ENCODE measurements around the gene NME4.
A peak's percentile ranks its signal among the peaks of the same experiment; 100 is the strongest.
"Not testable (repeated sequence)": the region's sequence is repeated elsewhere in the genome, so short reads cannot be mapped to it uniquely, and the experiment has no call there.

The NME4 gene

DNA sequence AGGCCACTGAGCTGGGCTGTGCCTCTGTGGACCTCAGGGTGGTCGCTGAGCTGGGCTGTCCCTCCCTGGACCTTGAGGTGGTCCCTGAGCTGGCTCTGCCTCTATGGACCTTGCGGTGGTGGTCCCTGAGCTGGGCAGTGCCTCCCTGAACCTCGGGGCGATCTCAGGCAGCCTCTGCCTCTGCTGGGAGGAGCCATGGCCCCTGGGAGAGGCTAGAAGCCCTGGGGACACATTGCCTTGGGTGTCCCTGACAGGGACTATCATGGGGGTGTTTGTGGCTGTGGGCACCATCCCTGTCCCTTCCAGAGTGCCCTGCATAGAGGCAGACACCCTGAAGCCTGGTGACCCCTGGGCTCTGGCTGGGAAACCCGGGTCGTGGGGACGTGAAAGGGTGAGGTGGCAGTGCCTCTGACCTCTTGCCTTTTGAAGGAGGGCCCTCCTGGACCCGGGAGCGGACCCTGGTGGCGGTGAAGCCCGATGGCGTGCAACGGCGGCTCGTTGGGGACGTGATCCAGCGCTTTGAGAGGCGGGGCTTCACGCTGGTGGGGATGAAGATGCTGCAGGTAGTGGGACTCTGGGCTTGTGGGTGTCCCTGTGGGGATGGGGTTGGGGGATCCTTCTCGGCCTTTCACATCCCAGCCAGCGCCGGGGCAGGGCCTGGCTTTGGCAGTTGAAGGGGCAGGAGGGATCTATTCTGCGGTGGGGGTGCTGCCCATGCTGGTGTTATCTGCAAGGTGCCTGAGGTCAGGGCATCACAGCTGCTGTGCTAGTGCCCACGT, 1.8 kb downstream of the NME4 start:
- DNase-seq, result no peak

DNA sequence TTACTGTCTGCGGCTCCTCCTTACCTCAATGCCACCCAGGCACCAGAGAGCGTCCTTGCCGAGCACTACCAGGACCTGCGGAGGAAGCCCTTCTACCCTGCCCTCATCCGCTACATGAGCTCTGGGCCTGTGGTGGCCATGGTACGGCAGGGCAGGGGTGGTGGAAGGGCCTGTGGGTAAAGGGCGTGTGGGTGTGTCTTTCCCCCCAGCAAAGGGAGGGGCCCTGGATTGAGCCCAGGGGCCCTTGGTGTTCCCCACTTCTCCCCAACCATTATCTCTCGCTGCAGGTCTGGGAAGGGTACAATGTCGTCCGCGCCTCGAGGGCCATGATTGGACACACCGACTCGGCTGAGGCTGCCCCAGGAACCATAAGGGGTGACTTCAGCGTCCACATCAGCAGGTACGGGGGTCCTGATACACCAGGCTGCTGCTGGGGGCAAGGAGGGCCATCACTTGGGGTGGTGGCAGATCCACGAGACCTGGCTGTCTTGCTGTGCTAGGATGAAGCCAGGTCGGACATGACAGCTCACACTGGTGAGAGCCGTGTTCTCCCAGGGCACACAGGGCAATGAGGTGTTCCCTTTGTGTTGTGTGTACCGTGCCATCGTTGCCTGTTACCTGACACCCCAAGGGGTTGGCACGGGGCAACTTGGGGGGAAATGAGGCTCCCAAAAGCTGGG, 2.5 kb downstream of the NME4 start:
- DNase-seq, result no peak

DNA sequence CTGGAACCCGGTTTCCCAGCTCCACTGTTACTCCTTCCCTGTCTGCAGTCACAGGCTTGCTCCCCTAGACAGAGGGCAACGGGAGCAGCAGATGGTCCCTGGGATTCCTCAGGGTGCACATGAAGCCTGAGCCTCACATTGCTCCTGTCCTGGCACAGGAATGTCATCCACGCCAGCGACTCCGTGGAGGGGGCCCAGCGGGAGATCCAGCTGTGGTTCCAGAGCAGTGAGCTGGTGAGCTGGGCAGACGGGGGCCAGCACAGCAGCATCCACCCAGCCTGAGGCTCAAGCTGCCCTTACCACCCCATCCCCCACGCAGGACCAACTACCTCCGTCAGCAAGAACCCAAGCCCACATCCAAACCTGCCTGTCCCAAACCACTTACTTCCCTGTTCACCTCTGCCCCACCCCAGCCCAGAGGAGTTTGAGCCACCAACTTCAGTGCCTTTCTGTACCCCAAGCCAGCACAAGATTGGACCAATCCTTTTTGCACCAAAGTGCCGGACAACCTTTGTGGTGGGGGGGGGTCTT, 3.1 kb downstream of the NME4 start:
- DNase-seq, result no peak

DNA sequence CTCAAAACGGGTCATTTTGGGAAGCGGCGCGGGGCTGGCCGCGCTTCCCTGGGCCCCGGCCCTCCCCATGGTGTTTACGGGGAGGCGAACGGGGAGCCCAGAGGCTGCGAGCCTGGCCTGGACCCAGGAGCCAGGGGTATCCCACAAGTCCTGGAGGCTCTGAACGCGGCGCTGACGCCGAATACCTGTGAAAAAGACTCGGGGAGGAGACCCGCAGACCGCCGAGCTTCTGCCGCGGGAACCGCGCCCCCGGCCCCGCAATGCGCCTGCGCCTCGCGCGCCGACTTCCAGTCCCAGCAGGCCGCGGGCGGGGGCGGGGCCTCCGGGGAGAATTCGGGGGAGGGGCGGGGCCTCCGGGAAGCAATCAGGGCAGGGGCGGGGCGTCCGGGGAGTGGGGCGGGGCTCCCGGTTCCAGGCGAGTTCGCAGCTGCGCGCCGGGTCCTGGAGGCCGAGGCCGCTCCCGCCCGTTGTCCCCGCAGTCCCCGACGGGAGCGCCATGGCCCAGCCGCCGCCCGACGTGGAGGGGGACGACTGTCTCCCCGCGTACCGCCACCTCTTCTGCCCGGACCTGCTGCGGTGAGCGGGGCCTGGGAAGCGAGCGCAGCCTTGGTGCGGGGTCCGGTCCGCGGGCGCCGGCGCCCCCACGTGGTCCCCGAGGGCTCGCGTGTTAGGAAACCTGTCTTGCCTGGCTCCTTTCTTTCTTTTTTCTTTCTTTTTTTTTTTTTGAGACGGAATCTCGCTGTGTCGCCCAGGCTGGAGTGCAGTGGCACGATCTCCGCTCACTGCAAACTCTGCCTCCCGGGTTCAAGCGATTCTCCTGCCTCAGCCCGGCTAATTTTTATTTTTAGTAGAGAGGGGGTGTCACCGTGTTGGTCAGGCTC, 4.7 kb downstream of the NME4 start, which contains the start of gene DECR2:
Gene DECR2, plus strand, starts transcription at position 418 of the 881 bp plus-strand sequence. Its CDS starts 79 bp downstream, at position 497.
- peak; percentile 89 for DNase-seq

DNA sequence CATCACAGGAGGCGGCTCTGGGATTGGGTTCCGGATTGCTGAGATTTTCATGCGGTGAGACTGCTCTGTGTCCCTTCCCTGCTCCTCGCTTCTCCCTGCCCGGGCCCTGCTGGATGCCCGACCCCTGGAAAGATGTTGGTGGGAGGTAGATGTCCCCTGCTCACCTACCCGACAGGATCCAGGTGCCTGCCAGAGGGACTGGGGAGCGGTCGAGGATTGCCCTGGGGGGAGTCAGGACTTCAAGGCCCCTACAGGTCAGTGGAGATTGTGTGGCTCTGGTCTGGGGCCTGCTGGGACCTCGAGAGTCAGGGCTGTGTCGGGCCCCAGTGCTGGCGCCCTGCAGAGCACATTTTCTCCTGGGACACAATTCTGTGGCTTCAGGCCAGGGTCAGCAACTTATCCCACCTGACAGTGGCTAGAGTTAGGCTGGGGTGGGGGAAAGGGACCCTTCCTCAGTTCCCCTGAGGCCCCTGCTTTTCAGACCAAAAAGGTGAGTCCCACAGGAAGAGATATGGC, 8.0 kb downstream of the NME4 start:
- DNase-seq, result no peak

DNA sequence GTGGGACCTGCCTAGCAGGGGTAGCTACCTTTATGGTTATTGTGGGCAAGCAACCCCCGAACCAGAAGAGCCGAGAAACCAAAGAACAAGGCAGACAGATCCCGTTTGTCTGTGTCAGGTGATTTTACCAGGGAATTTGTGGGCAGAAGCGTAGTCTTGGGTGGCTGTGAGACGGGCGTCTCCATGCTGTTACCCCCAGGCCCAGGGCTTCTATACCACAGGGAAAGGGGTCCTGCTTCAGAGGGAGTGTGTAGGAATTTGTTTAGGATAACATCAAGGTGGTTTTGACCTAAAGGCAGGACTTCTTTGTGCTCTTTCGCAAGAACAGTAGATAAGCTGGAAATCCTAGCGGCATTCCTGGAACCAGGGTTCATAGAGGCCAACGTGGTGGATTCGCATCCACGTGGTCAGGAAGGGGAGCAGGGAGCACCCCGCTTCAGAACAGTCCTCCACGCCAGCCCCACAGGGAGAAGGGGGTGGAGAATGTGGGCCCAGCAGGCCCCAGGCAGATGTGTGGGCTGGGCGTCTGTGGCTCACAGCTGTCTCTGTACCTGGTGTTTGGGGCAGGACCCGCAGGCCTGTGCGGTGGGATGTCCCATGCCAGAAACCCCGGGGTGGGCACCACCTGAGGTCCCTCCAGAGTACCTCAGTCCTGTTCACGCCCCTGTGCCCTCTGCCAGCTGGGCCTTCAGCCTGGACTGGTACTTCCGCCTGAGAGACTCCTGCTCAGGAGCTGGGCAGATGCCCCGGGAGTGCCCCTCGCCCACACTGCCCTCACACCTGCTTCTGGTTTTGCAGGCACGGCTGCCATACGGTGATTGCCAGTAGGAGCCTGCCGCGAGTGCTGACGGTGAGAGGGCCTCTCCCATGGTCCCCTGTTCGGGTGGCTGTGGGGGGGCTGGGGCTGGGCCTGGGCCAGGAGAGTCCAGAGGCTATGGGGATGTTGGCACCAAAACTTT, 8.8 kb downstream of the NME4 start:
- DNase-seq, result no peak

DNA sequence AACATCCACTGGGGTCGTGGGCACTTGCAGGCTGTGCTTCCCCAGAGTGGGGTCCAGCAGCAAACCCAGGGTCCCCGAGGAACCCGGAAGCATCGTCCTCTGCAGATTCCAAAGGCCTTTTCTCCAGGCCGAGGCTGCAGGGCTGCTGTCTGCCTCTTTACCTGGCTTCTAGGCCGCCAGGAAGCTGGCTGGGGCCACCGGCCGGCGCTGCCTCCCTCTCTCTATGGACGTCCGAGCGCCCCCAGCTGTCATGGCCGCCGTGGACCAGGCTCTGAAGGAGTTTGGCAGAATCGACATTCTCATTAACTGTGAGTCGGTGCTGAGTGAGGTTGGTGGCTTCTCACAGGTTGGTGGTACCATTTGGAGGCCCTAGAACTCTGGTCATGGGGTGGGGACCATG, 10.3 kb downstream of the NME4 start:
- no peak for DNase-seq

DNA sequence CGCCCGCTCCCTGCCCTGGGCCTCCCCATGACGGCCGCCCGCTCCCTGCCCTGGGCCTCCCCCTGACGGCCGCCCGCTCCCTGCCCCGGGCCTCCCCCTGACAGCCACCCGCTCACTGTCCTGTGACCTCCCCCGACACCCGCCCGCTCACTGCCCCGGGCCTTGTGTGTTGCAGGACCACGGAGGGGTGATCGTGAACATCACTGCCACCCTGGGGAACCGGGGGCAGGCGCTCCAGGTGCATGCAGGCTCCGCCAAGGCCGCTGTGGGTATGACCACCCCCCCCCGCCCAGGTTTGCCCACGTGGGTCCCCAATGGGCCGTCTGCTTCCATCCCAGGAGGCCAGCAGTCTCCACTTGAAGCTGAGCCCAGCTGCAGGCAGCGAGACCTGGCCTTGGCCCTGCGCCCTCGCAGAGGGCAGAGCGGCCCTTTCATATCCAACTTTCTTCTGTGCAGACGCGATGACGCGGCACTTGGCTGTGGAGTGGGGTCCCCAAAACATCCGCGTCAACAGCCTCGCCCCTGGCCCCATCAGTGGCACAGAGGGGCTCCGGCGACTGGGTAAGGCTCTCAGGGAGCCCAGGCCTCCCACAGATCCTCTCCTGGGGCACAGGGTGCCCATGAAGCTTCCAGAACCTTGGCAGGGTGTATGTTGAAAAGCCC, 13.6 kb downstream of the NME4 start:
- DNase-seq, result no peak

DNA sequence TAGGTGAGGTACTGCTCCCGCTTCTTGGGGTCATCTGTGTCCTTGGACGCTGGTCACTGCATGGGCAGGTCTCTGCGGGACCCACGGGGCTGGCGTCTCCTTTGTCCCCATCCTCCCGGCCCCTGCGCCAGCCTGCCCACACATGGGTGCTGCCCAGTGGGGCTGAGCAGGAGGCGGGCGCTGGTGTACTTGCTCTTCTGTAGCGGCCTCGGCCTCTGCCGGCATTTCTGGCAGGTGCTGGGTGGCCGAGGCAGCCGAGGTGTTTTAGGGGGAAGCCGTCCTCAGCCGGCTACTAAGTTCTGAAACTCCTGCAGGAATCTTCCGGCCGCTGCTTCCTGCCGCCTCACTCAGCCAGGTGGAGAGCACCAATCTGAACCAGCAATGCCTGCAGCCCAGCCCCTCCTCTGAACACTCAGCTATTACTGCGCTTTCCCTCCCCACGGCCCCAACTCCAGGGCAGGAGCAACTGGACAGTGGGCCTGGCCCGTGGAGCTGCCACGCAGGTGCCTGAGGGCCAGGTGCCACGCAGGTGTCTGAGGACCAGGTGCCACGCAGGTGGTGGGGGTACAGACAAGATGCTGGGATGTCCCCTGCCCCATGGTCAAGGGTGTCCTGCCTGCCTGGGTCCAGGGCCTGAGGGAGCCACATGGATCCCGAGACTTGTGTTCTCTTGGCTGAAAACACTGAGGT, 14.7 kb downstream of the NME4 start:
- no peak for DNase-seq

DNA sequence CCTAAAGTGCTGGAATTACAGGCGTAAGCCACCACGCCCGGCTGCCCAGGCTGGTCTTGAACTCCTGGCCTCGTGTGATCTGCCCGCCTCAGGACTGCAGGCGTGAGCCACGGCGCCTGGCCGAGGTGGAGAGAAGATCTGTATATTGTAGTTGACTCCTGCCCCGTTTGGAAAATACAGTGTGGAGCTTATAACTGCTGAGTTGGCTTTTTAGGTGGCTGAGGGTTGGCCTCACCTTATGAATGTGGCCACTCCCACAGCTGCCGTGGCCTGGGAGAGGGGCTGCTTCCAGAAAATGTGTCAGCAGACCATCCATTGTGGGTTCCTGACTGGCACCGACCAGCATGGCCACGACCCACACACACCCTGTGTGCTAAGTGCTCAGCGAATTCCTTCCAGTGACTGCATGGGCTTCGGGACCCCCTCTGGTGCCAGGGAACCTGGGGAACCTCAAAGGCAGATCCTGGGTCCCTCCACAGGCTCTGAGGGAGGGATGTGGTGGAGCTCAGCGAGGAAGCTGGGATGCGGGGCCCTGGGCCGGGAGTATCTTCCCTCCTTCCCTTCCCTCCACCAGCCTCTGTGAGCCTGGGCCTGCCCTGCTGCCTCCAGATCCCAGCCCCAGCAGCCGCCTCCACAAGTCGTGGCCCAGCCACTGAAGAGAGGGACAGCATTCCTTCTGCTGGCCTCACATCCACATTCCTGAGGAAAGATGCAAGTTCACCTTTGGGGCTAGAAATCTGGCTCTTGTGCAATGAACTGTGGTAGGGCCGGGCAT, 17.6 kb downstream of the NME4 start:
- DNase-seq, result no peak

DNA sequence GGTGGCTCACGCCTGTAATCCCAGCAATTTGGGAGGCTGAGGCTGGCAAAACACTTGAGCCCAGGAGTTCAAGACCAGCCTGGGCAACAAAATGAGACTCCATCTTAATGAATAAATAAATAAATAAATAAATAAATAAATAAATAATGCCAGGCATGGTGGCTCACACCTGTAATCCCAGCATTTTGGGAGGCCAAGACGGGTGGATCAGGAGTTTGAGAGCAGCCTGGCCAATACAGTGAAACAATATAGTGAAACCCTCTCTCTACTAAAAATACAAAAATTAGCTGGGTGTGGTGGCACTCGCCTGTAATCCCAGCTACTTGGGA, 18.1 kb downstream of the NME4 start:
- DNase-seq, result not testable (repeated sequence)

DNA sequence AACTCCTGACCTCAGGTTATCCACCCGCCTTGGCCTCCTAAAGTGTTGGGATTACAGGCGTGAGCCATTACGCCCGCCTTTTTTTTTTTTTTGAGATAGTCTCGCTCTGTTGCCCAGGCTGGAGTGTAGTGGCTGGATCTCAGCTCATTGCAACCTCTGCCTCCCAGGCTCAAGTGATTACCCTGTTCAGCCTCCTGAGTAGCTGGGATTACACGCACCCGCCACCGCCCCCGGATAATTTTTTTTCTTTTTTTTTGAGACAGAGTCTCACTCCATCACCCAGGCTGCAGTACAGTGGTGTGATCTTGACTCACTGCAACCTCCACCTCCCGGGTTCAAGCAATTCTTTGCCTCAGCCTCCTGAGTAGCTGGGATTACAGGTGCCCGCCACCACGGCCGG, 25.2 kb downstream of the NME4 start:
- DNase-seq, result not testable (repeated sequence)

DNA sequence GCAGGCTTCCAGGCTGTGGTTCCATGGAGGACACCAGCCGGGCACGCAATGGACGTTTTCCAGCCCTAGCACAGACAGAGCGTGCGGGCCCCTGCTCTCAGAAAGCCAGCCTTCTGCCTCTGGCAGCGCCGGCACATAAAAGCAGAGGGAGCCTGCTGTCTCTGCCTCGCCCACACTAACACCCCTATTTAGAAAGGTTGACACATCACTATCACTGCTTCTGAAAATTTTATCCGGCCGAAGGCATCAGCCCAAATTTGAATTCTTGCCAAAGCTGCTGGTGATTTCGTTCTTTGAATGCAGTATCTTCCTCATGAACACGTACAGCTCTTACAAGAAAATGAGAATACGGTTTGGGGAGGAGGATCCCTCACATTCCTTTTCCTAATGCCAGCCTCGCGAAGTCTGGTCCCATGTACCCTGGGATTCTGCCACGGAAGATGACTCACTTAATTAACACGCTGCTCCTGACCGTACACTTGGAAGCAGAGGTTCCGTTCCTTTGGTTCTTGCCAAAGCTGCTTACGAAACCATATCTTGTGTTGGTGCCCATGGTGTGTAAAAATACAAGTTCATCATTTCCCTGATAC, 27.1 kb downstream of the NME4 start:
- DNase-seq, result peak; percentile 94

DNA sequence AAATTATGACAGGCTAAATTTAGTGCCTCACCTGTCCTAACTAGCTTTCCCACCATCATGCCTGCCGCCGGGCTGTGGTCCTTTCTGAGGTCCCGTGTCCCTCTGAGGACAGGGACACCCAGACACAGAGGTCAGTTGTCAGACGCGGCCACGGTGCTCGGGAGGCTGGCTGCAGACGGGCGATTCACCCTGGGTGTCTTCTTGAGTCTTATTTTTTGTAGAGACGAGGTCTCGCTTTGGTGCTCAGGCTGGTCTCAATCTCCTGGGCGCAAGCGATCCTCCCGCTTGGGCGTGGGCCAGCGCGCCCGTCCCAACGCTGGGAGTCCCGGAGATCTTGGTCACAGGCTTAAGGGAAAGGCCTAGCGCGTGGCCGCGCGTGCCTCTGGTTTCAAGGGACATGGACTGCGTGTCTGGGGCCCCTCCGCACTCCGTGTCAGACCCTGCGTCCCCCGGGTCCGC, 27.7 kb downstream of the NME4 start:
- peak; percentile 14 for DNase-seq

DNA sequence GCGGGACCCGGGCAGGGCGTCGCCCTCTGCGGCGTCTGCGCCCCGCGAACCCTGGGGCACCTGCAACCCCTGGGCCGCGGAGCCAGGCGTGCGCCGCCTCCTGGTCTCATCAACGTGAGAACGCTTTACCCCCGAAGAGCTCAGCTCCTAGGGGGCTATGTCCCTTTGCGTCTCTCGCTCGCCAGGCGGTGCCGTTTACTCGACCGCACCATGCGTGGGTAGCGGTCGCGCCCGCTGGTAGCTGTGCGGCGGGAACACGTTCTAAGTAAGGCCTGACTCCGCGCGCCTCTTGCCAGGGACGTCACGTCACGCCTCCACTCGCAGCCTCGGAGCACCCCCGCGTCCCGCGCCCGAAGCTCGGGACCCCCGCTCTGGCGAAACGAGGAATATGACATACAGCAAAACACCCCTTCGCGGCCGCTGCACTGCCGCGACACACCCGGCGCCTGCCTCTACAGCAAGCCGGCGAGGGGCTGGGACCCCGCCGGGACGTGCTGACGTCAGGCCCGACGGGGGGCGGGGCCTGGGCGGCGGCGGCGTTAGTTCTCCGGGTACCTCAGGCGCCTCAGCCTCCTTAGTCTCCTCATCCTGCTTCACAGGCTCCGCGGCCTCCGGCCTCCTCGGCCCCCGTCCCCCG, 28.2 kb downstream of the NME4 start, which contains the start of gene RAB11FIP3:
Gene RAB11FIP3, plus strand, starts transcription at position 568 of the 637 bp plus-strand sequence. CDS start 358 bp downstream, outside the sequence.
- DNase-seq, result peak; percentile 80

DNA sequence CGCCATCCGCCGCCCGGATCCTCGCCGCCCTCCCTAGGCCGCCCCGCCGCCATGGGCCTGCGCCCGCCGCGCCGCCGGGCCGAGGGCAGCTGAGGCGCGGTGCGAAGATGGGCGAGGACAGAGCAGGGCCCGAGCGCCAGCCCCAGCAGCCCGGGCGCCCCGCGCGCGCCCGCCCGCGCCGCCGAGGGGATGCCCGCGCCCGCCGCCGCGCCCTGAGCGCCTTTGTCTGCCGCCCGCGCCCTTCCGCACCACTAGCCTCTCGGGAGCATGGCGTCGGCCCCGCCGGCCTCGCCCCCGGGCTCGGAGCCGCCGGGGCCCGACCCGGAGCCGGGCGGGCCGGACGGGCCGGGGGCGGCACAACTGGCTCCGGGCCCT, 28.7 kb downstream of the NME4 start:
- DNase-seq, result no peak

DNA sequence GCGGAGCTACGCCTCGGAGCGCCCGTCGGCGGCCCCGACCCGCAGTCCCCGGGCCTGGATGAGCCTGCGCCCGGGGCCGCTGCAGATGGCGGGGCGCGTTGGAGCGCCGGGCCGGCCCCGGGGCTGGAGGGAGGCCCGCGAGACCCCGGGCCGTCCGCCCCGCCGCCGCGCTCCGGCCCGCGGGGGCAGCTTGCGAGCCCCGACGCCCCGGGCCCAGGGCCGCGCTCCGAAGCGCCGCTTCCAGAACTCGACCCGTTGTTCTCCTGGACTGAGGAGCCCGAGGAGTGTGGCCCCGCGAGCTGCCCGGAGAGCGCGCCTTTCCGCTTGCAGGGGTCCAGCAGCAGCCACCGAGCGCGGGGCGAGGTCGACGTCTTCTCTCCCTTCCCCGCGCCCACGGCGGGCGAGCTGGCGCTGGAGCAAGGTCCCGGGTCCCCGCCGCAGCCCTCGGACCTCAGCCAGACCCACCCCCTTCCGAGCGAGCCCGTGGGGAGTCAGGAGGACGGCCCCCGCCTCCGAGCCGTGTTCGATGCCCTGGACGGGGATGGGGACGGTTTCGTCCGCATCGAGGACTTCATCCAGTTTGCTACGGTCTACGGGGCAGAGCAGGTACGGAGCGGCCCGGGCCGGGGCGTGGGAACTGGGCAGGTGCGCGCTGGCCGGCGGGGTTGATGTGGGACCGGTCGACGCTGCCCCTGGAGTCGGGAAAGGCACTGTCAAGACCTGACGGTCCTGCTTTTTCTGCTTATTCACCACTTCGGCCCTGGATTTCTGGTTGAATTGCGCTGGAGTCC, 29.3 kb downstream of the NME4 start:
- no peak for DNase-seq

DNA sequence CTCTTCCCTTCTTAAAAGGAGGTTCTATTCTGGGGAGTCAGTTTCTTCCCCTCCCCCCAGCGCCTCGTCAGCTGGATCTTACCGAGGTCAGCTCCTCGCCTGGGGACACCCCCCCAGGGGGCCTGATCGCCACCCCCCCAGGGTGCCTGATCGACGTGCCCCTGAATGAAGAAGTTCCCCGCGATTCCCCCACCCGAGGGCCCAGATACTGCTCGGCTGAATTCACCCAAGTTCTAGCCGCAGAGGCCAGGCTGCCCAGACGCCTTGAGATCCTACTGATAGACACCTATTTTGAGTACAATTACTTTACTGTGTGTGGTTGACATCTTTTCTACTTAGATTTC, 29.9 kb downstream of the NME4 start:
- no peak for DNase-seq

All from fibroblast of skin of abdomen (primary cell).